ENCODE results near the gene HEATR5A.

Gene HEATR5A

DNA sequence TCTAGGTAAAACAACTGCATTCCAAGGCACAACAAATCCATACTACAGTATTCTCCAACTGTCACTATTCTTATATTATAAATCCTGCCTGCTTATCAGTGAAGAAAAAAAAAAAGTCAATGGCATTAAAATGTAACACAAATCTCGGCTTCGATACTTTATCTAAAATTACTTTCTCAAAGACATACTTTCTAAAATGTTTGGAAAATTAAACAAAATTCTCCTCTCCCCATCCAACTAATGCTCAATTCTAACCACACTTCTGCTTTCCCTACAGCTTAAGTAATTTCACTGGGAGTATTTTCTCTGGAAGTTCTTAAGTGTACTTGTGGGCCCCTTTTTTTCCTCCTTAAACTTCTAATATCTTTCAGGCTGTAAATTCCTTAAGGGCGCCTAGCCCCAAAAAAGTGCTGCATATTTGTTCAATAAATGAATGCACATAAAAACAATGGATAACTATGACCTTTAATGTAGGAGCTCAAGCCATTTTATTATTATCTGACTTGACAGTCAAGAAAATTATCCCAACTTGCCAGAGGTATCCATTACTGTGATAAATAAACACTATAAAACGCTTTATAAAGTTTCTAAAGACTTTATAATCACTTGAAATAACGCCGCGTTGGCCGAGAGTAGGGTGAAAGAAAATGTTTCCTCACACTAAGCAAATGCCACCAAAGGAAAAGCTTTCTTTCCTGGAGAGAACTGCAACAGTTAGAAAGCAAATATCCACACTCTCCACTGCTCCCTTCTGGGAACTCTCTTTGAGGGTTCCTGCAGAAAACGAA lies 977 bp downstream of the HEATR5A start:
- peak overlapping the region; percentile 85 for H3K9ac ChIP-seq (ENCODE audit: low read depth, low read length)
- H3K27me3 ChIP-seq (ENCODE audit: control insufficient read depth, insufficient read depth, low read length): no peaks in the 10 kb centered on the region
- H3K9me3 ChIP-seq (ENCODE audit: control insufficient read depth, insufficient read depth, low read length): no peaks in the 10 kb centered on the region
- H3K36me3 ChIP-seq (ENCODE audit: control insufficient read depth, insufficient read depth, low read length): peaks cover 3% of the 10 kb centered on the region
- H3K4me1 ChIP-seq (ENCODE audit: control insufficient read depth, insufficient read depth, low read length): peaks cover 2% of the 10 kb centered on the region
- peak overlapping the region; percentile 98 for H3K4me3 ChIP-seq (ENCODE audit: low read depth, low read length)

DNA sequence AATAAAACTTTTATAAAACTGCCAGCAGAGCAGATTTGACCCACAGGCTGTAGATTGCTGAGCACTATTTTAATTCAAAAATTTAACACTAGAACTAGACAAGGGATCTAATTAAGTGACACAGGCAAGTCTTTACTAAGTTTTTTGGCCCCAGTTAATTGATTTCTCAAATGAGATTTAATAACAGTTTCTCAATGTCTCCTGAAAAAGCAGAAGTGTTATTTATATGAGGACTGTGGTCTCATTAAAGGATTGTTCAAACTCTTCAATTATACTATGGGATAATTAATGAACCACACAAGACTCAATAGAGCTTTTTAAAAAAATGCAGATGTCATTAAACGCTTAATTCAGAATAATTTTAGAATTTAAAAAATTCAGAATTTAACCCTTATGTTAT lies 1.9 kb downstream of the HEATR5A start:
- no peaks in the 10 kb centered on the region for H3K9me3 ChIP-seq (ENCODE audit: control insufficient read depth, insufficient read depth, low read length)
- H3K27me3 ChIP-seq (ENCODE audit: control insufficient read depth, insufficient read depth, low read length): no peaks in the 10 kb centered on the region
- H3K4me1 ChIP-seq (ENCODE audit: control insufficient read depth, insufficient read depth, low read length): peaks cover 2% of the 10 kb centered on the region
- H3K4me3 ChIP-seq (ENCODE audit: low read depth, low read length): no peak overlapping the region
- H3K36me3 ChIP-seq (ENCODE audit: control insufficient read depth, insufficient read depth, low read length): peaks cover 3% of the 10 kb centered on the region
- no peak overlapping the region for H3K9ac ChIP-seq (ENCODE audit: low read depth, low read length)

DNA sequence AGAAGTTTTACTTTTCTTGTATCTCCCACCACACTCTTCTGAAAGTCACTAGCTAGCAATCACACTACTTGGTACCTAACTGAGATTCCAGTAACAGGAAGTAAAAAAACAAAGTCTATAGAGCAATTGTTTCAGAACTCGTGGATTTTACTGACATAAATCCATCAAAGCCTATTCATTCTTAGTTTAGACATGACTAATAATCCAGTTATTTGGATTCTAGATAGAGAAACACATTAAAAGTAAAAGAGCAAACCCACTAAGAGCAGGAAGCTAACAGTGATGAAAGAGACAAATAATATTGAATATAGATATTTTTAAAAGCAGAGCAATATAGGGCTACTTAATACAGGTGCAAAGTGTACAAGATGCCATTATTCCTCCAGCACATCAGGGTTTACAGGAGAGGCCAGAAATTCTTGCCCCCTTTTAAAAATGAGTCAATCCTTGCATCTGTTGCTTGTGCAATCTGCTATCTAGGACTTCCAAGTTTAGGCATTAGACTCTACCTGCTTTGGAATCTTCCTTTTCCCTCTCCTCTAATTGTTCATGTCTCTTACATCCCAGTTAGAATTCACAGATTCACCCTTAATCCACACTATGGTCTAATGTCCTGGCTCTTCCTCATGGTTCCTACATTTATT lies 6.0 kb downstream of the HEATR5A start:
- Histone ChIP-seq H3K9me3 (ENCODE audit: control insufficient read depth, insufficient read depth, low read length) (no peaks in the 10 kb centered on the region), H3K4me1 (ENCODE audit: control insufficient read depth, insufficient read depth, low read length) (peaks cover 2% of the 10 kb centered on the region), H3K27me3 (ENCODE audit: control insufficient read depth, insufficient read depth, low read length) (no peaks in the 10 kb centered on the region), H3K4me3 (ENCODE audit: low read depth, low read length) (no peak overlapping the region), H3K9ac (ENCODE audit: low read depth, low read length) (no peak overlapping the region), H3K36me3 (ENCODE audit: control insufficient read depth, insufficient read depth, low read length) (no peaks in the 10 kb centered on the region)

DNA sequence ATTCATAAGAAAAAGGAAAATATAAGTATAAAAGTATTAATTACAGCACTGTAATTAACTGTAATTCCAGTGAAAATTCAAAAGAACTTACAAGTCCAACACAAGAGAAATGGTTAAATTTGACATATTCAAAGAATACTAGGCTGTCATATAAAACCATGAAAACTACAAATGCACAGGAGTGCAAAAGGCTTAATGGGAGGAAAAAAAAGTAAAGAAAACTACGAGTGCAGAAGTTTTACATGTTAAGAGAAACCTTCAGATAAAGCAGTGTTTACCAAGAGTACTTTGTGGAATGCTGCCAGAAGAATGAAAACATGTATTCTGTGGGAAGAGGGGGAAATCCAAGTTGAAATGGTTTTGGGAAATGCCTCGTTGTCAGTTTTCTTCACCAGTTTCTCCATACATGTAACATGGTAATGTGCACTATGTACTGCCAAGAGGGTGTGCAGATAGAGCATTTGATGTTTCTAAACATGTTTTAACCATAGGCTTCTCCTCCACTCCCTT lies 9.1 kb downstream of the HEATR5A start:
- no peaks in the 10 kb centered on the region for H3K4me1 ChIP-seq (ENCODE audit: control insufficient read depth, insufficient read depth, low read length)
- no peaks in the 10 kb centered on the region for H3K36me3 ChIP-seq (ENCODE audit: control insufficient read depth, insufficient read depth, low read length)
- H3K27me3 ChIP-seq (ENCODE audit: control insufficient read depth, insufficient read depth, low read length): no peaks in the 10 kb centered on the region
- no peak overlapping the region for H3K9ac ChIP-seq (ENCODE audit: low read depth, low read length)
- H3K9me3 ChIP-seq (ENCODE audit: control insufficient read depth, insufficient read depth, low read length): no peaks in the 10 kb centered on the region
- no peak overlapping the region for H3K4me3 ChIP-seq (ENCODE audit: low read depth, low read length)

DNA sequence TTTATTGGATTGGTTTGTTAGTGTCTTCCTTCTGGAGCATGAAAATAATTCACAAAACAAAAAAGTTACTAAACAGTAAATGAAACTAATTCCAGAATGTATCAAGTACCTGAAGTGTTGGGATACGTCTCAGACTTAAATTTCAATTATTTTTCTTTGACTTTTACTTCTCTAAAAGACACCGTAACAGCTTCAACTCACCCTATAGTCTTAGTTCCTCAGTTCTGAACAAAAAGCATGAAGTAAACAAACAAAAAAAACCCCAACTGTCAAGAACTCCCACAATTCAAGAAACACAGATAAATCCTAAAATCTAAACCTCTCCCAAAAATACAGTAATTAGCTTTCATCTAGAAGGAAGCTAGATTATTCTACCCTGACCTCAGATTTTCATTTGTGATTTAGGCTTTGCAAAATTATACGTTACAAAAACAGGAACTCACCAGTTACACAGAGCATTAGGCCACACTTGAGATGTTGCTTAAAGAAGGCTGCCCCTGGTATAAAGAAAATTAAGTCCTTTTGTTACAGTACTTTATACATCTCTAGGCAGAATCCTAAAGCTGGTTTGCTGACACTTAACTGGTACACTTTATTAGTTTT lies 10.2 kb downstream of the HEATR5A start:
- H3K27me3 ChIP-seq (ENCODE audit: control insufficient read depth, insufficient read depth, low read length): no peaks in the 10 kb centered on the region
- H3K9ac ChIP-seq (ENCODE audit: low read depth, low read length): no peak overlapping the region
- H3K9me3 ChIP-seq (ENCODE audit: control insufficient read depth, insufficient read depth, low read length): no peaks in the 10 kb centered on the region
- no peaks in the 10 kb centered on the region for H3K4me1 ChIP-seq (ENCODE audit: control insufficient read depth, insufficient read depth, low read length)
- no peaks in the 10 kb centered on the region for H3K36me3 ChIP-seq (ENCODE audit: control insufficient read depth, insufficient read depth, low read length)
- H3K4me3 ChIP-seq (ENCODE audit: low read depth, low read length): no peak overlapping the region

DNA sequence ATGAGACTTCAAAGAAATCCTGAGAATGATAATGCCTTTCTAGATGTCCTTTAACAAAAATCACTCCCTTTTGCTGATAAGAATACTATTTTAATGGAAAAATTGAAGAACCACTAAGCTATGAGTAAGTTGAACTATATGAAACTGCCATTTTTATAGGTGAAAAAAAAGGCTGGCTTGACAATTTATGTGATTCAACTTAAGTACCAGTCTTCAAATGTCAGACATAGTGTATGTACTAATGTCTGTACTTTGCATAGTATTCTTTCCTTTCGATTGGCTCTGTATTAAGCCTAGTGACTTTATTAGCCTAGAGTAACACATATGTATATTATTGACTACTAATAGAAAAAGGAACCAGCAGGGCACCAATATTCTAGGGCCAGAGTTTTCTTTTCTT lies 11.9 kb downstream of the HEATR5A start:
- H3K4me1 ChIP-seq (ENCODE audit: control insufficient read depth, insufficient read depth, low read length): peaks cover 1% of the 10 kb centered on the region
- no peaks in the 10 kb centered on the region for H3K36me3 ChIP-seq (ENCODE audit: control insufficient read depth, insufficient read depth, low read length)
- no peak overlapping the region for H3K4me3 ChIP-seq (ENCODE audit: low read depth, low read length)
- H3K9me3 ChIP-seq (ENCODE audit: control insufficient read depth, insufficient read depth, low read length): no peaks in the 10 kb centered on the region
- H3K9ac ChIP-seq (ENCODE audit: low read depth, low read length): no peak overlapping the region
- no peaks in the 10 kb centered on the region for H3K27me3 ChIP-seq (ENCODE audit: control insufficient read depth, insufficient read depth, low read length)

DNA sequence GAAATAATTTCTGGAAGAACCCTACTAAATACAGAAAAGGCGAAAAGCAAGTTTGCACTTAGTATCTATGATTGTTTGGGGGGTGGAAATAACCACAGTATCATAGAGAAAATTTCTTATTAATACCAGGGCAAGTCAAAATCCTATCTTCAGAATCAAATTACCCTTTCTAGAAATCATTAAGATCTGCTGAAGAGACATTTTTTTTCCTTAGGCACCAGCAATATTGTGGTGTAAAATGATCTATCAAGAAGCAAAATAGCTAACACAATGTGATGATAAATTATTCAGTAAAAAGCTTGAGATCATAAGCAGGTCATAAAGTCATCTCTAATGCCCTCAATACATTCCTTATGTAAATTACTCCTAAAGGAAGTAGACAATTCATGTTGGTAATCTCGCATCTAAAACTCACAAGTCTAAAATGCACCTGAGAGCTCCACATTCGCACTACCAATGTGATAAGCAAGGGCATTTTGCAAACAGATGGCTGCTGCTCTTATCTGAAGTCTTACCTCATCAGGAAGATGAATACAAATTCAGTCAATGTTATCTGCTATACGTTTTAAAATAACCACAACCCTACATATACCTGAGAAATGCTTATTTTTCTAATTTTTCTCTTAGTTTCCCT lies 14.6 kb downstream of the HEATR5A start:
- peaks cover 2% of the 10 kb centered on the region for H3K36me3 ChIP-seq (ENCODE audit: control insufficient read depth, insufficient read depth, low read length)
- H3K9me3 ChIP-seq (ENCODE audit: control insufficient read depth, insufficient read depth, low read length): no peaks in the 10 kb centered on the region
- no peak overlapping the region for H3K9ac ChIP-seq (ENCODE audit: low read depth, low read length)
- no peaks in the 10 kb centered on the region for H3K27me3 ChIP-seq (ENCODE audit: control insufficient read depth, insufficient read depth, low read length)
- no peak overlapping the region for H3K4me3 ChIP-seq (ENCODE audit: low read depth, low read length)
- H3K4me1 ChIP-seq (ENCODE audit: control insufficient read depth, insufficient read depth, low read length): peaks cover 4% of the 10 kb centered on the region

DNA sequence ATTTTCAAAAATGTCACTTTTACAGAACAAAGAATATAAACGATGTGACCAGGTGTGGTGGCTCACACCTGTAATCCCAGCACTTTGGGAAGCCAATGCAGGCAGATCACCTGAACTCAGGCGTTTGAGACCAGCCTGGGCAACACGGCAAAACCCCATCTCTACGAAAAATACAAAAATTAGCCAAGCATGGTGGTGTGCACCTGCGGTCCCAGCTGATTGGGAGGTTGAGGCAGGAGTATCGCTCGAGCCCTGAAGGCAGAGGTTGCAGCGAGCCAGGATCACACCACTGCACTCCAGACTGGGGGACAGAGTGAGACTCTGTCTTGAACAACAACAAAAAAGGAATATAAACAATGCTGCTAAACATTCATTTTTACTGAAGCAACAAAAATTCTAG lies 15.2 kb downstream of the HEATR5A start:
- H3K4me3 ChIP-seq (ENCODE audit: low read depth, low read length): no peak overlapping the region
- H3K9ac ChIP-seq (ENCODE audit: low read depth, low read length): no peak overlapping the region
- peaks cover 4% of the 10 kb centered on the region for H3K4me1 ChIP-seq (ENCODE audit: control insufficient read depth, insufficient read depth, low read length)
- H3K36me3 ChIP-seq (ENCODE audit: control insufficient read depth, insufficient read depth, low read length): peaks cover 2% of the 10 kb centered on the region
- no peaks in the 10 kb centered on the region for H3K27me3 ChIP-seq (ENCODE audit: control insufficient read depth, insufficient read depth, low read length)
- H3K9me3 ChIP-seq (ENCODE audit: control insufficient read depth, insufficient read depth, low read length): no peaks in the 10 kb centered on the region

DNA sequence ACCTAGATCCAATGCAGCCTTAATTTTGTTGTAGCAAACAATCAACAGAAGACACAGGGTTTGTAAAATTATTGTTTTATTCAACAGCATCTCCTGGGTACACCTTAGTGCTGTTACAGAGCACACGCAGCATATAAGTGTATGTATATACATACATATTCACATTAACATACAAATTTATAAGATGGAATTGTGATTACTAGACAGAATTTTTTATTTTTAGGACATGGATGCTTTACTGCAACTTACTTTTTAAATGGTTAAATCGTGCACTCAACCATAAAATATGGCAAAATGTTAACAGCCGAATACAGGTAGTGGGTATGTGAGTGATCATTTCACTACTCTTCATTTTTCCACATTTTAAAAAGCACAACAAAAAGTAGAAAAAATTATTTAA lies 16.6 kb downstream of the HEATR5A start:
- H3K4me3 ChIP-seq (ENCODE audit: low read depth, low read length): no peak overlapping the region
- H3K4me1 ChIP-seq (ENCODE audit: control insufficient read depth, insufficient read depth, low read length): peaks cover 4% of the 10 kb centered on the region
- H3K36me3 ChIP-seq (ENCODE audit: control insufficient read depth, insufficient read depth, low read length): peaks cover 2% of the 10 kb centered on the region
- no peak overlapping the region for H3K9ac ChIP-seq (ENCODE audit: low read depth, low read length)
- H3K9me3 ChIP-seq (ENCODE audit: control insufficient read depth, insufficient read depth, low read length): no peaks in the 10 kb centered on the region
- H3K27me3 ChIP-seq (ENCODE audit: control insufficient read depth, insufficient read depth, low read length): no peaks in the 10 kb centered on the region

DNA sequence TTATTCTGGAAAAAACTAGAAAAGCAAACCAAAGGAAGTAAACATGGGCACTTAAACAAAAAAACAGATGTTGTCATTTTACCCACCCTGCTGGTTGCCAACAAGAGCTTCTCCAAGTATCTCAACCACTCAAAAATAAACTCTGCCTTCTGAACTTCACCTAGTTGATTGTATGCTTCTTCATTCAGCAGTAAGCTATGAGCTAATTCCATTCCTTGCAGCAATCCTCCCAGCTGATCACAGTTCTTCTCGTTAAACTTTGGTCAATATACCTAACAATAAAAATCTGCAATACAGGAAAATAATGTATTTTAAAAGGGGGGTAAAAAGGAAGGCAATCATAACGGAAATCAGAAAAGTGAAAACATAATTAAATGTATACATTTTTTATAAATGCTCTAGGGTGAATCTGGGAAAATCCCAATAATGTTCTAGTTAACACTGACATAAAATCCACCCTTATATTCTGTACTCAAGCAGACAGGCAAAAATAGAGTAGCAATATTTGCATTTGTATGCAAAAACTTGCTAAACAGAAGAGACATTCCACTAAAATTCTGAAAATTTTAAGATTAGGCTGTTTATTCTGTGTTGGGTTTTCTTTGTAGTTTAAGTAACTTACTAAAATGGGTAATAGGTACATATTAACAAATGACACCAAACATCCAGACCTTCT lies 17.4 kb downstream of the HEATR5A start:
- no peak overlapping the region for H3K4me3 ChIP-seq (ENCODE audit: low read depth, low read length)
- no peaks in the 10 kb centered on the region for H3K9me3 ChIP-seq (ENCODE audit: control insufficient read depth, insufficient read depth, low read length)
- no peaks in the 10 kb centered on the region for H3K27me3 ChIP-seq (ENCODE audit: control insufficient read depth, insufficient read depth, low read length)
- no peak overlapping the region for H3K9ac ChIP-seq (ENCODE audit: low read depth, low read length)
- H3K36me3 ChIP-seq (ENCODE audit: control insufficient read depth, insufficient read depth, low read length): peaks cover 2% of the 10 kb centered on the region
- peaks cover 4% of the 10 kb centered on the region for H3K4me1 ChIP-seq (ENCODE audit: control insufficient read depth, insufficient read depth, low read length)

DNA sequence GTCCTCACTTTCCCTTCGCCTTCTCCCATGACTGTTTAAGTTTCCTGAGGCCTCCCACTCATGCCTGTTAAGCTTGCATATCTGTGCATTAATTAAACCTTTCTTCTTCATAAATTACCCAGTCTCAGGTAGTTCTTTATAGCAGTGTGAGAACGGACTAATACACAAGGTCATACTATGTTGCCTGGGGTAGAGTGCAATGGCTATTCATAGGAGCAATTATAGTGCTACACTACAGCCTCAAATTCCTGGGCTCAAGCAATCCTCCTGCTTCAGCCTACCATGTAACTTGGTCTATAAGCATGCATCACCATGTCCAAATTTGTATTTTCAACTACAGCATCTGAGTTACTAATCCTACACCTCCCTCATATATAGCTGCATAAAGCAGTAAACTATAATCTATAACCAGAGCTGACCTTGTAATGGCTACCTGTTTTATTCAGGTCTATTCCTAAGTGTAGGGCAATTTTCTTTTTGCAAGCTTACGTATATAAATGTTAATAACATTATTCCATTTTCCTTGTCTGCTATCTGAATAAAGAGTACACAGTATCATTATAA lies 18.9 kb downstream of the HEATR5A start:
- Histone ChIP-seq H3K9ac (ENCODE audit: low read depth, low read length) (no peak overlapping the region), H3K4me1 (ENCODE audit: control insufficient read depth, insufficient read depth, low read length) (peaks cover 4% of the 10 kb centered on the region), H3K36me3 (ENCODE audit: control insufficient read depth, insufficient read depth, low read length) (peaks cover 2% of the 10 kb centered on the region), H3K9me3 (ENCODE audit: control insufficient read depth, insufficient read depth, low read length) (no peaks in the 10 kb centered on the region), H3K4me3 (ENCODE audit: low read depth, low read length) (no peak overlapping the region), H3K27me3 (ENCODE audit: control insufficient read depth, insufficient read depth, low read length) (no peaks in the 10 kb centered on the region)
